ENCODE results near the gene ATXN2L. TPM values are rescaled to one million over a fixed set of nuclear protein-coding genes. Genes with fewer than 3 reads are reported as not detected.
A peak's percentile ranks its signal among the peaks of the same experiment; 100 is the strongest.

Gene ATXN2L
- total and polyA plus RNA-seq, 2 of the 13 experiments (the other 11 are each of a cell fraction or from before 2014, with no cell fraction given) = 40.8 to 55.1 TPM

DNA sequence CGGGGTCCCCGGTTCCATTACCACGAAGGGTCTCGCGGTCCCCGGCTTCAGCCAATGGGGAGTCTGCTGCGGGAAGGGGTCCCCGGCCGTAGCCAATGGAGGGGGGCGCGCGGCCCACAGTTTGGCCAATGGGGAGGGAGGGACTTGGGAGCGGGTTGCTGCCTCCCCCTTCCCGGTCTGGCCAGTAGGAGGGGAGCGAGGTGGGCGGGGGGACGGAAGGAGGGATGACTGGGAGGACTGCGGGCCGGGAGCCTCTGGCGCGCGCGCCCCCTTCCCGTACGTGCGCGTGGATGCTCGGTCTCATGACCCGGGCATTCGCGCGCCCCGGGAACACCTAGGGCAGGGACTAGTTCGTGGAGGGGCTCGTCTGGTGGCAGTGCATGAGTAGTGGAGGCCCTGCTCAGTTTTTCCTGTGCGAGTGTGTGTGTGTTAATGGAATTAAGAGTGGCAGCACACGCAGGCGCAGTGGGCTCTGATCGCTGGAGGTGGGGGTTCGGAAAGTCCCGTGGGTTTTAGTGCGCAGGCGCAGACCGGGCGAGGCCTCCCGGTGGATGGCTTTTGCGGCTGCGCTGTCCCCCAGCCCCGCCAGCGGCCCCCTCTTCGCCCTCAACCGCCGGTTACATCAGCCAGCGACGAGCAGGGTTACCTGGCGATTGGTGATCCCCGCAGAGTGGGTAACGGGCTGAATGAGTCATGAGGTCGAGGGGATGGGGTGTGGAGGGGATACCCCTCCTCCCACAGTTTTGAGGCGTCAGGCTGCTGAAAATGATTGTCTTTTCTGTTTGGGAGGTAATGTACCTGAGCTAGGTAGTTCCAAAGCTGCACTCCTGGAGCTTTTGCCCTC, 1.3 kb downstream of the ATXN2L start (continued):
- TF ChIP-seq, protein P1, sequence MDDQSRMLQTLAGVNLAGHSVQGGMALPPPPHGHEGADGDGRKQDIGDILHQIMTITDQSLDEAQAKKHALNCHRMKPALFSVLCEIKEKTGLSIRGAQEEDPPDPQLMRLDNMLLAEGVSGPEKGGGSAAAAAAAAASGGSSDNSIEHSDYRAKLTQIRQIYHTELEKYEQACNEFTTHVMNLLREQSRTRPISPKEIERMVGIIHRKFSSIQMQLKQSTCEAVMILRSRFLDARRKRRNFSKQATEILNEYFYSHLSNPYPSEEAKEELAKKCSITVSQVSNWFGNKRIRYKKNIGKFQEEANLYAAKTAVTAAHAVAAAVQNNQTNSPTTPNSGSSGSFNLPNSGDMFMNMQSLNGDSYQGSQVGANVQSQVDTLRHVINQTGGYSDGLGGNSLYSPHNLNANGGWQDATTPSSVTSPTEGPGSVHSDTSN (CRISPR knock-in tag; IDR thresholded peaks at IDR 0.05; ENCODE audit: borderline replicate concordance) = no peak
- TF ChIP-seq XBP1 (CRISPR knock-in tag; IDR thresholded peaks at IDR 0.05) (0 out of 2 replicates have a peak, but pooled peaks have one; percentile 50), ZNF652 (CRISPR knock-in tag; IDR thresholded peaks at IDR 0.05; ENCODE audit: borderline replicate concordance, low read depth) (no peak), KMT2B (CRISPR knock-in tag; IDR thresholded peaks at IDR 0.05) (peak; percentile 86), MBD4 (IDR thresholded peaks at IDR 0.05; ENCODE audit: borderline replicate concordance, low read length) (no peak), ZNF256 (CRISPR knock-in tag; conservative IDR thresholded peaks at IDR 0.05) (no peak), ZNF318 (CRISPR knock-in tag; IDR thresholded peaks at IDR 0.05) (peak; percentile 71; the same call in 1 of the 2 replicates), ZNF674 (CRISPR knock-in tag; IDR thresholded peaks at IDR 0.05; ENCODE audit: low read depth) (peak; percentile 34; the same call in 1 of the 2 replicates), ZNF720 (CRISPR knock-in tag; IDR thresholded peaks at IDR 0.05) (no peak), ZNF746 (CRISPR knock-in tag; IDR thresholded peaks at IDR 0.05) (peak; percentile 65; the same call in 1 of the 2 replicates), MNT (IDR thresholded peaks at IDR 0.05) (peak; percentile 52; the same call in 1 of the 2 replicates), TP53 (CRISPR knock-in tag; conservative IDR thresholded peaks at IDR 0.05) (no peak; the same call in 1 of the 2 replicates), IRX3 (CRISPR knock-in tag; IDR thresholded peaks at IDR 0.05; ENCODE audit: borderline replicate concordance, low read depth) (no peak; the same call in 1 of the 2 replicates), SOX13 (IDR thresholded peaks at IDR 0.05) (no peak), SOX13 (CRISPR knock-in tag; conservative IDR thresholded peaks at IDR 0.05 in 1 of 2, IDR thresholded peaks at IDR 0.05 in 1 of 2) (peak in 1 of 2 experiments; percentile 3; a peak in 1 of 4 replicates)
